HepG2 (cell line): ENCODE results near the gene MYO16. TPM values are rescaled to one million over a fixed set of nuclear protein-coding genes. Genes with fewer than 3 reads are reported as not detected.

Experiments used
- ATAC-seq: fragments of 200-7000 bp; cut with Tn5 transposase; 3 replicates; pipeline ENCODE4 v1.9.1; 2020; ENCODE audit warnings: mild to moderate bottlenecking, moderate library complexity
- BruUV-seq: library from RNA; stranded (reverse); fragments of 400-500 nt; replicated peaks from 2 replicates; lab custom pipeline; 2021; lab: Mats Ljungman, UMichigan
- CTCF ChIA-PET: fragments of 300-600 bp; formaldehyde crosslinking; extraction: SDS; loops from one replicate; lab custom pipeline; 2021; ENCODE audit warnings: low total read pairs, inconsistent platforms, low intra/inter-chr PET ratio; lab: Yijun Ruan, JAX
- POLR2A ChIA-PET: fragments of 350-600 bp; sonication (Branson Sonifier 250); formaldehyde crosslinking; loops from one replicate; lab custom pipeline; 2020; ENCODE audit warnings: antibody characterized with exemption, inconsistent platforms; lab: Yijun Ruan, JAX
- DNase-seq: peaks from one replicate; pipeline ENCODE4 v3.0.0-alpha.2; 2015; ENCODE audit warnings: low spot score
- FAIRE-seq: peaks from 3 replicates; lab custom pipeline; 2011; peaks lifted over from hg19 to GRCh38; lab: Jason Lieb, UNC
- H2AFZ ChIP-seq: one replicate; pipeline ENCODE4 v1.6.1; 2011; ENCODE audit warnings: low read length, inconsistent platforms
- H3K27ac ChIP-seq: fragments of 300-600 bp; 3 replicates; pipeline ENCODE4 v1.8.0; 2011; ENCODE audit warnings: mixed run types, mild to moderate bottlenecking, mixed read lengths, low read length, inconsistent platforms; ENCODE audit not compliant: insufficient read depth; ENCODE audit errors: extremely low read length
- H3K27me3 ChIP-seq, 2 experiments: fragments of 200-600 bp in 1 of 2; 2 replicates in 1 of 2; 3 replicates in 1 of 2; pipeline versions ENCODE4 v1.6.0 to v1.8.0; 2011; ENCODE audit warnings: low read length in 2 of 2, mild to moderate bottlenecking in 2 of 2, moderate library complexity in 2 of 2, inconsistent platforms in 1 of 2; ENCODE audit not compliant: insufficient read depth in 2 of 2, control insufficient read depth in 1 of 2
- H3K36me3 ChIP-seq, 2 experiments: fragments of 200-600 bp in 1 of 2; replicated peaks in 1 of 2; 2 replicates in 1 of 2; 3 replicates in 1 of 2; pipeline versions ENCODE4 v1.5.1 to v1.8.0; 2011; ENCODE audit warnings: low read length in 2 of 2, inconsistent platforms in 1 of 2; ENCODE audit not compliant: insufficient read depth in 2 of 2, control insufficient read depth in 1 of 2
- H3K4me1 ChIP-seq: 2 replicates; pipeline ENCODE4 v1.5.1; 2012; ENCODE audit warnings: low read length, inconsistent platforms; ENCODE audit not compliant: insufficient read depth
- H3K4me2 ChIP-seq: 2 replicates; pipeline ENCODE4 v1.6.0; 2011; ENCODE audit warnings: low read depth, low read length, inconsistent platforms
- H3K4me3 ChIP-seq, 3 experiments: fragments of 200-600 bp in 1 of 3; sonication (generic), shearing (Covaris generic) in 1 of 3; replicated peaks in 1 of 3; 2 replicates each; pipeline ENCODE4 v1.5.1; 2011 to 2016; ENCODE audit warnings: low read length in 3 of 3, inconsistent platforms in 2 of 3, low read depth in 2 of 3, mild to moderate bottlenecking in 2 of 3, control low read depth in 1 of 3, mixed read lengths in 1 of 3; ENCODE audit not compliant: insufficient read depth in 1 of 3
- H3K79me2 ChIP-seq: one replicate; pipeline ENCODE4 v1.6.1; 2011; ENCODE audit warnings: low read length, inconsistent platforms; ENCODE audit not compliant: insufficient read depth
- H3K9ac ChIP-seq: 2 replicates; pipeline ENCODE4 v1.6.0; 2011; ENCODE audit warnings: mild to moderate bottlenecking, low read depth, low read length, inconsistent platforms; ENCODE audit not compliant: insufficient read depth
- H3K9me3 ChIP-seq: 2 replicates; pipeline ENCODE4 v1.5.1; 2012; ENCODE audit warnings: mild to moderate bottlenecking, low read length
- H4K20me1 ChIP-seq: 2 replicates; pipeline ENCODE4 v1.6.0; 2011; ENCODE audit warnings: inconsistent platforms, mild to moderate bottlenecking, low read length, moderate library complexity; ENCODE audit not compliant: insufficient read depth
- BORCS8-MEF2B ChIP-seq: sonication (generic); formaldehyde crosslinking; IDR thresholded peaks from 2 replicates; pipeline ENCODE4 v1.8.0; 2022; ENCODE audit warnings: mild to moderate bottlenecking, missing genetic modification reagents
- HNRNPL ChIP-seq: fragments of 200-400 bp; formaldehyde crosslinking; IDR thresholded peaks from 2 replicates; pipeline ENCODE4 v1.6.1; 2017; ENCODE audit warnings: mild to moderate bottlenecking, low read depth, low read length
- WIZ ChIP-seq: sonication (generic); formaldehyde crosslinking; IDR thresholded peaks from 2 replicates; pipeline ENCODE4 v1.5.1; 2020; ENCODE audit warnings: mild to moderate bottlenecking, missing genetic modification reagents
- ZBTB10 ChIP-seq: sonication (generic); formaldehyde crosslinking; IDR thresholded peaks from 2 replicates; pipeline ENCODE4 v1.4.0; 2020; ENCODE audit warnings: missing genetic modification reagents, borderline replicate concordance
- ZC3H4 ChIP-seq: sonication (generic); formaldehyde crosslinking; IDR thresholded peaks from 2 replicates; pipeline ENCODE4 v1.4.0; 2020; ENCODE audit warnings: missing genetic modification reagents, borderline replicate concordance
- ZSCAN5A ChIP-seq: sonication (generic); formaldehyde crosslinking; IDR thresholded peaks from 2 replicates; pipeline ENCODE4 v1.8.0; 2022; ENCODE audit warnings: mild to moderate bottlenecking, missing genetic modification reagents, borderline replicate concordance
- WGBS: methylation state at CpG from one replicate; pipeline ENCODE4 v1.1.6; 2017; ENCODE audit warnings: low lambda C conversion rate; 5-methylcytosine and 5-hydroxymethylcytosine counted together
- in situ Hi-C: cut with HindIII; loops from 2 replicates; pipeline ENCODE4 v1.10.0; 2017; ENCODE audit warnings: low pct_unique_long_range_greater_than_20kb; ENCODE audit not compliant: extremely low pct_ligation_motif_present
- intact Hi-C: fragments of 100-400 bp; cut with micrococcal nuclease; formaldehyde crosslinking; loops from one replicate; pipeline ENCODE4 v1.10.0; 2022; ENCODE audit not compliant: unreplicated experiment
- polyA plus RNA-seq, 8 experiments: library from polyadenylated mRNA; depleted of rRNA in 3 of 8; stranded (reverse) in 7 of 8; unstranded in 1 of 8; fragments of >200 nt; fragmentation: Illumina TruSeq in 4 of 8; extraction: Trizol in 4 of 8; gene quantifications; 2 replicates each; pipeline versions ENCODE4 v1.2.1 to v1.2.3, GENCODE V29; 2011 to 2016; ENCODE audit warnings: low read depth in 4 of 8, missing spikeins in 1 of 8, mixed read lengths in 1 of 8; ENCODE audit not compliant: insufficient read depth in 1 of 8
- total RNA-seq, 5 experiments: library from RNA; depleted of rRNA; stranded (reverse); fragments of >200 nt; fragmentation: Illumina TruSeq; extraction: Trizol; gene quantifications; 2 replicates each; pipeline ENCODE4 v1.2.3, GENCODE V29; 2016; ENCODE audit warnings: low read depth in 1 of 5

The MYO16 gene
- total and polyA plus RNA-seq, 2 of the 13 experiments (the other 11 are each of a cell fraction or from before 2014, with no cell fraction given): not detected

GRCh38 chr13:109233293-109233692, 603.9 kb downstream of the MYO16 start:
- no peaks in the 10 kb centered on the region for H3K79me2 ChIP-seq
- H4K20me1 ChIP-seq: no peaks in the 10 kb centered on the region
- ChIA-PET CTCF (no interaction called here), POLR2A (no interaction called here)
- no peak overlapping the region for H2AFZ ChIP-seq
- peaks cover 97% of the 10 kb centered on the region for H3K9me3 ChIP-seq
- 33% methylated on average over 5 of the region's 5 CpGs for WGBS
- H3K4me2 ChIP-seq: no peak overlapping the region
- no peaks in the 10 kb centered on the region for H3K36me3 ChIP-seq
- H3K27ac ChIP-seq: no peak overlapping the region
- no peak overlapping the region for H3K4me3 ChIP-seq
- no peak overlapping the region for H3K9ac ChIP-seq
- in situ Hi-C loops (no loop called here), intact Hi-C loops (no loop called here)
- no TSS peak for BruUV-seq
- DNase-seq (no peak), FAIRE-seq (no peak), ATAC-seq (no peak)
- no peaks in the 10 kb centered on the region for H3K27me3 ChIP-seq
- H3K4me1 ChIP-seq: no peaks in the 10 kb centered on the region
- TF ChIP-seq ZC3H4 (CRISPR knock-in tag) (no peak), BORCS8-MEF2B (CRISPR knock-in tag) (no peak), HNRNPL (no peak), ZSCAN5A (CRISPR knock-in tag) (no peak), ZBTB10 (CRISPR knock-in tag) (no peak), WIZ (CRISPR knock-in tag) (no peak)
